ENCODE measurements around the gene USP9X. TPM values are rescaled to one million over a fixed set of nuclear protein-coding genes. Genes with fewer than 3 reads are reported as not detected.

USP9X gene
- total and polyA plus RNA-seq, 3 donors from 2014 or later, result 50.8 to 161 (median 135) TPM

DNA sequence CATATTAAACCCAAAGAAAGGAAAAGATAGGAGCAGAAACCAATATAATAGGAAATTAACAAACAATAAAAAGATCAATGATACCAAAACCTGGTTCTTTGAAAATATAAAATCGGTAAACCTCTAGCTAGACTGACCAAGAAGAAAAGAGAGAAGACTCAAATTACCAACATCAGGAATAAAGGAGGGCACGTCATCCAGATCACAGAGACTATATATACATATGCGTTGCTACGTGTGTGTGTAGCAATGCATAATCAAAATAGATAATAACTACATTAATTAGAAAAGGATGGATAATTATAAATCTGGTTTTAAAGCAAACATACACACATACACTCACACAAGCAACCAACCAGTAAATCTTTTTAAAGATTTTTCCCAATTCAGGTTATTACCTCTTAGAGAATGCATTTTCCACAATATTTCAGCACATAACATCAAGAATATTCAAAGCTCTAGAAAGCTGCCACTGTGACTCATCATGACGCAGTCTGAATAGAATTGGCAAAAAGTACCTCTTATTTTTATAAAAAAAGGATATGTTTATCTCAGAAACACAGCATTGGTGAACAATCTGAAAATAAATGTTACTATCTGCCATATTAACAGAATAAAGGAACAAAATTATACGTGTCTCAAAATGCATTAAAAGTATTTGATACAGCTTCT lies 41.4 kb upstream of the USP9X start:
- intact Hi-C loops (cut with DNase I; ENCODE audit: low total_unique reads), result no loop called here
- DNase-seq, result no peak
- no peaks in the 10 kb centered on the region for H3K9me3 ChIP-seq
- no peaks in the 10 kb centered on the region for H3K27me3 ChIP-seq
- H3K4me1 ChIP-seq, result peaks cover 4% of the 10 kb centered on the region
- no peak overlapping the region for H3K27ac ChIP-seq
- H3K36me3 ChIP-seq (ENCODE audit: low read depth, missing control alignments), result no peaks in the 10 kb centered on the region
- H3K4me3 ChIP-seq, result no peak overlapping the region
- 65 to 69% methylated on average over 6 of the region's 6 CpGs for WGBS, 2 donors
- TF ChIP-seq POLR2A (IDR thresholded peaks at IDR 0.05), result no peak
- no peak for TF ChIP-seq CTCF (IDR thresholded peaks at IDR 0.05)

GRCh38 chrX:41045960-41046567 lies 39.2 kb upstream of the USP9X start:
- H3K4me1 ChIP-seq, result peaks cover 4% of the 10 kb centered on the region
- H3K9me3 ChIP-seq, result no peaks in the 10 kb centered on the region
- intact Hi-C loops (cut with DNase I; ENCODE audit: low total_unique reads), result no loop called here
- no peaks in the 10 kb centered on the region for H3K36me3 ChIP-seq (ENCODE audit: low read depth, missing control alignments)
- DNase-seq, result peak; percentile 34
- H3K4me3 ChIP-seq, result no peak overlapping the region
- peak overlapping the region; percentile 24 to 79 for H3K27ac ChIP-seq
- no peaks in the 10 kb centered on the region for H3K27me3 ChIP-seq
- TF ChIP-seq POLR2A (IDR thresholded peaks at IDR 0.05) (no peak), CTCF (IDR thresholded peaks at IDR 0.05) (no peak)
- 51 to 64% methylated on average over 2 to 3 of the region's 3 CpGs for WGBS, 2 donors

DNA sequence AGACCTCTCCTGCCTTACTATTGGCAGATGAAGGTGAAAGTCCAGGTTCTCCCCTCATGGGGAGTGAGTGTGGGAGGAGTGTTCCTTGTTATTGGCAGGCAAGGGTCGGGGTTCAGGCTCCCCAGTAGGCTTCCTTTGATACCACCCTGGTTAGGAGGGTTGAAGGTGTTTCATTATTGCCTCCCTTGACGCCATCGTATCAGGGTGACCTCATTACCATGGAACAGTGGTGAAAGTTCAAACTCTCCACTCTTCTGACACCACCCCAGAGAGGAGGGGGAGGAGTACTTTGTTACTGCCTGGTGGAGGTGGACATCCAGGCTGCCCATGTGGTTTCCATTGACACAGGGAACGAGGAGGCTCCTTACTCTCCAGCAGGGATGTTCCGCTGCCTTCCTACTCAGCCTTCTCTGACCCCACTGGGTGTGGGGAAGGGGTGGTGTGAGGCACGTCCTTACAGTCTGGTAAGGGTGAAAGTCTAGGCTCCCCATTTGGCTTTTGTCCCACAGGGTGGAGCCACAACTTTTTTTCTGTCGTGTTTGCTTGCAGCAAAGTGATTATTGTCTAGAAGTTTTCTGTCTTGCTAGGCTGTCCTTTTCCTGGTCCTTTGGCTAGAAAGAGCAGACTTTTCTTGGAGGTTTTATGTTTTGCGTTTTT lies 37.2 kb upstream of the USP9X start:
- peaks cover 4% of the 10 kb centered on the region for H3K4me1 ChIP-seq
- no peaks in the 10 kb centered on the region for H3K36me3 ChIP-seq (ENCODE audit: low read depth, missing control alignments)
- intact Hi-C loops (cut with DNase I; ENCODE audit: low total_unique reads), result no loop called here

DNA sequence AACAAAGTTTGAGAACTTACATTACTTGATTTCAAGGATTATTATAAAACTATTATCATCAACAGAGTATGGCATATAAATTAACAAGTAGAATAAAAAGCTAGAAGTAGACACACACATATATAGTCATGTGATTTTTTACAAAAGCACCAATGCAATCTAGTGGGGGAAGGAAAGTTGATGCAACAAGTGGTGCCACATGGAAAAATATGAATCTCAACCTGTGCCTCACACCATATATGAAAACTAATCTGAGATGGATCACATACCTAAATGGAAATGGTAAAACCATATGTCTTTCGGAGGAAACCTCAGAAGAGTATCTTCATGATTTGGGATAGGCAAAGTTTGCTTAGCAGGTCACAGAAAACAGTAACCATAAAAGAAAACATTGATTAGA lies 34.9 kb upstream of the USP9X start:
- H3K27ac ChIP-seq, result no peak overlapping the region
- no peaks in the 10 kb centered on the region for H3K9me3 ChIP-seq
- no peak for TF ChIP-seq POLR2A (IDR thresholded peaks at IDR 0.05)
- no peak for TF ChIP-seq CTCF (IDR thresholded peaks at IDR 0.05)
- H3K4me3 ChIP-seq, result no peak overlapping the region
- intact Hi-C loops (cut with DNase I; ENCODE audit: low total_unique reads), result no loop called here
- WGBS, 2 donors, result 90 to 100% methylated on average over 1 of the region's 1 CpG
- no peaks in the 10 kb centered on the region for H3K36me3 ChIP-seq (ENCODE audit: low read depth, missing control alignments)
- H3K4me1 ChIP-seq, result peaks cover 4% of the 10 kb centered on the region
- H3K27me3 ChIP-seq, result no peaks in the 10 kb centered on the region
- DNase-seq, result no peak

More for the DNA sequence above, 37.2 kb upstream of the USP9X start:
- Histone ChIP-seq H3K27me3 (no peaks in the 10 kb centered on the region), H3K9me3 (no peaks in the 10 kb centered on the region), H3K4me3 (no peak overlapping the region), H3K27ac (peak overlapping the region; percentile 44 to 79)
- WGBS, 2 donors, result 56 to 64% methylated on average over 3 to 6 of the region's 8 CpGs
- no peak for DNase-seq
- no peak for TF ChIP-seq POLR2A (IDR thresholded peaks at IDR 0.05)
- TF ChIP-seq CTCF (IDR thresholded peaks at IDR 0.05), result no peak
